HG02885 (cell line): Measurements from ENCODE around the gene WASHC2A.
"Not testable (repeated sequence)": the region's sequence is repeated elsewhere in the genome, so short reads cannot be mapped to it uniquely, and the experiment has no call there.

ENCODE experiments used
- ATAC-seq: cut with Tn5 transposase; IDR thresholded peaks from one replicate; pipeline ENCODE4 v1.9.1; 2021; ENCODE audit warnings: mild to moderate bottlenecking; ENCODE audit not compliant: unreplicated experiment, poor library complexity

WASHC2A gene

DNA sequence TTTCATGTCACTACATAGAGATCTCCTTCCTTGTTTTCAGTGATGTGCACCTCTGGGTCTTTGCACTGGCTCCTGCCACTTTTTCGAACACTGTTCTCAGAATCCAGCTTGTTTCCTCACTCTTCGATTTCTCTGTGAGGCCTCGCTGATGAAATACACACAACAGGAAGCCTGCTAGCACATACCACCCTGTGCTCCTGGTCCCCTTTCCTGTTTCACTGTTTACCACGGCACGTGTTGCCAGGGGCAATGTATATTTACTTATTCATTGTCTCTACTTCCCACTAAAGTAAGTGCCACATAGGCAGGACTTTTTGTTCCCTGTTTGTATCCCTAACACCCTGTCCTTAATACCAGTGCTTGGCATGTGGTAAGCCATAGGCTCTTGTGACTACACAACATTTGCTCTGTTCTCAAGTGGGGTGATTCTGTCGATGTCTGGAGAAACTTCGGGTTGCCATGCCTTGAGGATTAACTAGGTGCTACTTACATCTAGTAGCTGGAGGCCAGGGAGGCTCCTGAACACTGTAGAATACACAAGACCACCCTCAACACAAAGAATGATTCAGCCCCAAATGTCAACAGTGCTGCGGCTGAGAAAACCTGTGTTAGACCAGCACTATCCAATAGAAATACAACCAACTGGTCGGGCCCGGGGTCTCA lies 75.9 kb downstream of the WASHC2A start:
- not testable (repeated sequence) for ATAC-seq

DNA sequence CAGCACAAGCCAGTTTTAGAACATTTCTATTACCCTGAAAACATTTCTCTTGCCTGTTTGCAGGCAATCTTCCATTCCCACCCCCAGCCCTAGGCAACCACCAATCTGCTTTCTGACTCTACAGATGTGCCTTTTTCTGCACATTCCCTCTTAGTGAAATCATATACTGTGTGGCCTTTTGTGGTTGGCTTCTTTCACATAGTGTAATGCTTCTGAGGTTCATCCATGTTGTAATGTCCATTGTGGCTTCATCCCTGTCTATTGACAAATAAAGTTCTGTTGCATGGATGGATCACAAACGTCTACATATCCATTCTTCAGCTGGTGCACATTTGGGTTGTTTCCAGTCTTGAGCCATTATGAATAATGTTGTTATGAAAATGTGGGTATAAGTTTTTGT lies 77.8 kb downstream of the WASHC2A start:
- not testable (repeated sequence) for ATAC-seq

DNA sequence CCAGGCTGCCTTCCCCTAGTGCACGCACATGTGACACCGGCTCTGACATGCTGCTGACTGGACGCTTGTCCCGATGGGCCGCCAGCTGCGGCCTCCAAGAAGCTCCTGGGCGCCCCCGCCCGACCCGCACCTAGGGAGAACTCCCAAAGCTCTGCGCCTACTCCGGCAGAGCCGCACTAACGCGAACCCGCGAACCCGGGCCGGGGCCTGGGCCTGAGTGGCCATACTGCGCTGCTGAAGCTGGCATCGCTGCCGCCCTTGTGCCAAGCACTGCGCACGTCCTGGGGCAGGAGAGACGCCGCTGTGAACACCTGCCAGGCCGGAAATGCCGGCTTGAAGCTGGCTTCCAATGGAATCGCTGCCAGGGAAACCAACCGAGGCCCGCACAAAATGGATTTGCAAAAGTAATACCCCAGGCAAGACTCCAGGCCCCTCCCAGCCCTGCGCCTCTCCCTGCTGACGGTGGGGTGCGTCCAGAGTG lies 85.1 kb downstream of the WASHC2A start:
- ATAC-seq: no peak

DNA sequence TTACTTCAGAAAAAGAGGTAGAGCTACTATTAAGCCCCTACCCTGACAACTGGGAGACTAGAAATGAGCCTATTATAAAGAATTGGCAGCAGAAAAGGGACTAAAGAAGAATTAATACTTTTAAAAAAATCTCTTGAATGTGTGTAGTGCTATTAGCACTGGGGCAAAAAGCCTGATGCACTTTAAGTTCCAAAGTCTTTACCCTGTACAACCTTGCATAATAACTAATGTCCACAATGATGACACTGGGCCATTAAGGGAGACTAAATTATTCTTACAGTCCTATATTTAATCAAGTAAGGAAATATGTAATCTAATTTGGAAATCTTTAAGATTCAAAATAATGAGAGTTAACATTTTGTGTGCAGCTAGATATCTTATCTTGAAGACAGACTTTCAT lies 90.1 kb downstream of the WASHC2A start:
- ATAC-seq: not testable (repeated sequence)

DNA sequence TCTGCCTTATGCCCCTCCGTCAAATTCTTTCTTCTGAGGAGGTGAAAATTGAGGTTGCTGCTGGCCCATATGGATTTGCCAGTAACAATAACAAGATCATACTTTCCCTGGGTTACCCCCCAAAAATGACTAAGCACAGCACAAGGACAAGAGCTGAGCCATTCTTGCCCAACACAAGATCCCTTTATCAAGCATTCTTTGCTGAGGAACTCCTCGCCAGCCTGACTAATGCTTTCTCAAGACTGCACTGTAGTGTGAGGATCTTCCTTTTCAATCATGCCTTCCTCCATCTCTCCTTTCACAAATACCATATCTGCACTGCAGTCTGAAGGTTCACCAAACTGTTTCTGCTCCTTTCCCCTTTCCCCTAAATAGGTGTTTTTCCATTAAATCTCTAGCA lies 92.1 kb downstream of the WASHC2A start:
- not testable (repeated sequence) for ATAC-seq

DNA sequence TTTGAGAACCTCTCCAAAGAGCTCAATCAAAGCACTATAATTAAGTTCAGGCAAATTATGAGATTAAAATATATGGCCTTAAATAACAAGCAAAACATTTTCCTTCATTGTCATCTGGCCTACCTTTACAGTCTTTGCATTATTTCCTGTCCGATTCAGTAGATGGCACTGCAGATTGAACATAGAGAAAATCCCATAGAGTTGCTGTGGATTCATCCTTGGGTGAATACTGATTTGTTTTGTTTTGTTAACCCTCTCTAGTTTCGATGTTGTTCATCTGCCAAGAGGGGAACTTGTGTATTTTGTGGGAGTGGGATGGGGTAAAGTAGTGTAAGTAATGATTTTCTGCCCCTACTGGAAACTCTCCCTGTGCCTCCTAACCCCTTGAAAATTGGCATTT lies 97.3 kb downstream of the WASHC2A start:
- ATAC-seq: not testable (repeated sequence)

DNA sequence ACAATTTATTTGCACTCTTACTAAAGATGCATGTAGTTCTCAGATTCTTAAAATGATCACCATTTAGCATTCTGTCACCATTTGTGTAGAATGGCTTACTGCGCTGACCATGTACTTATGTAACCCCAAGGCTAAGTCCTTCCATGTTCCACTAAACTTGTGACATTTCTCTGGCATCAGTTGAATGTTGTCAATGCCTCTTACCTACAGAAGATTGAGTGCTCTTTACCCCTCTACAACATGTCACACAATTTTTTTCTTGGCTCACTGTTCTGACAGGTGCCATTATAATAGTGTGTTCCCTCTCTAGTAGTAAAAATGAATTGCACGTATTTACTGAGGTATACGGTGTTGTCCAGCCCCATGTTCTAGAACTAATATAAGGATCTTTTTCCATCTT lies 100.1 kb downstream of the WASHC2A start:
- ATAC-seq: not testable (repeated sequence)

DNA sequence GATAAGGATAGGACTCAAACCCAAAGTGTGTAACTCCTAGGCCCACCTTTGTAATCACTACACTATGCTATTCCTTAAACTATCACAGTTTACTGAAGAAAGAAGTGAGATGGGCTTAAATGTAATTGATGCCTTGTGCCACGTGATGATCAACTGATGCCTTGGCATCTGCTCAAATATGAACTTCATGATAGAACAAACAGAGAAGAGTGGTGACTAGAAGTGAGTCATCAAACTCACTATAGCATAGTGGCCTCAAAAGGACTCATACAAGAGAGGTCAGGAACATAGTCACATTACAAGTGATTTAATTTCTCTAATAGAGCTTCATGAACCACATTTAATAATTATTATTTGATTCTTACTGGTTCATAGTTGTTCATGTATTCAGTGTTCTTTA lies 101.8 kb downstream of the WASHC2A start:
- not testable (repeated sequence) for ATAC-seq

DNA sequence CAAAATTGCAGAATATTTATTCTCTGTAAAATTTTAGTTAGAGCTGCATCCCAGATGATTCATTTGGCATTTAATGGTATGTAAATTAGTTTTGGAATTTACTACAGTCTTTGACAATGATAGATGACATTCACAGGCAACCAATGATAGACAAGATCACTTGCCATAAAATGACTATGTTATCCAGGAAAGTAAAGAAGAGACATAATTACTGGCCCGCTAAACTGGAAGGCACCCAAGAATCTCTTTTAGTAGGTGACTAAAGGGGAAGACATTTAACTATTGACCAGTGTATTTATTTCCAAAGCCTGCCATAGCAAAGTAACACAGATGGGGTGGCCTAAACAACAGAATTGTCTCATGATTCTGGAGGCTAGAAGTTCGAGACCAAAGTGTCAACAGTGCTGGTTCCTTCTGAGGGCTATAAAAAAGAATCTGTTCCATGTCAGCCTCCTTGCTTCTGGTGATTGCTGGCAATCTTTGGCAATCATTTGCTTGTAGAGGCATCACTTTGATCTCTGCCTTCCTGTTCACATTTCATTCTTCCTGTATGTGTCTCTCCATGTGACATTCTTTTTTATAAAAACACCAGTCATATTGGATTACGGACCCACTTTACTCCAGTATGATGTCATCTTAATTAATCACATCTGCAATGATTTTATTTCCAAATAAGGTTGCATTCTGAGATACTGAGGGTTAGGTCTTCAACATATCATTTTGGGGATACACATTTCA lies 107.2 kb downstream of the WASHC2A start:
- ATAC-seq: not testable (repeated sequence)
